K562 (cell line): ENCODE measurements around the gene YTHDF1.

Experiments used
- ATF1 ChIP-seq, 2 experiments: fragments of 450-650 bp in 1 of 2; IDR thresholded peaks; 2 replicates each; pipeline ENCODE4 v1.6.1; 2016; ENCODE audit warnings: missing compliant biosample characterization in 1 of 2, missing genetic modification characterization in 1 of 2
- C11orf30 ChIP-seq: fragments of 450-650 bp; IDR thresholded peaks from 2 replicates; pipeline ENCODE4 v1.6.1; 2016; ENCODE audit warnings: low read depth, mild to moderate bottlenecking
- CEBPB ChIP-seq: fragments of 450-650 bp; IDR thresholded peaks from 2 replicates; pipeline ENCODE4 v1.6.1; 2016; ENCODE audit warnings: missing genetic modification characterization, missing compliant biosample characterization
- ETV5 ChIP-seq: sonication (generic); formaldehyde crosslinking; IDR thresholded peaks from 2 replicates; pipeline ENCODE4 v1.4.0; 2020; ENCODE audit warnings: low read depth, mild to moderate bottlenecking, missing genetic modification reagents
- EZH2 ChIP-seq: IDR thresholded peaks from 2 replicates; pipeline ENCODE4 v1.6.1; 2012; ENCODE audit warnings: low read depth, mild to moderate bottlenecking, inconsistent platforms, low read length, borderline replicate concordance
- HDAC2 ChIP-seq: fragments of 450-650 bp; IDR thresholded peaks from 2 replicates; pipeline ENCODE4 v1.6.1; 2016; ENCODE audit warnings: mild to moderate bottlenecking
- HNRNPH1 ChIP-seq: fragments of 200-400 bp; formaldehyde crosslinking; optimal IDR thresholded peaks from 2 replicates; pipeline ENCODE3; 2017; ENCODE audit warnings: low read depth, mild to moderate bottlenecking, low read length, moderate library complexity
- MAX ChIP-seq: sonication (generic); formaldehyde crosslinking; IDR thresholded peaks from 2 replicates; pipeline ENCODE4 v1.9.0; 2022; ENCODE audit warnings: mild to moderate bottlenecking, missing genetic modification reagents
- MTA2 ChIP-seq: fragments of 450-650 bp; IDR thresholded peaks from 2 replicates; pipeline ENCODE4 v1.6.1; 2016; ENCODE audit warnings: low read depth
- POLR2A ChIP-seq: fragments of 450-650 bp; conservative IDR thresholded peaks from 2 replicates; pipeline ENCODE4 v1.6.1; 2016
- POLR2G ChIP-seq: fragments of 200-400 bp; formaldehyde crosslinking; IDR thresholded peaks from 2 replicates; pipeline ENCODE4 v1.6.1; 2017; ENCODE audit warnings: low read depth, mild to moderate bottlenecking, antibody characterized with exemption, low read length, moderate library complexity
- ZBTB7A ChIP-seq: IDR thresholded peaks from 2 replicates; pipeline ENCODE4 v1.6.1; 2011; ENCODE audit warnings: low read depth, mild to moderate bottlenecking, low read length, moderate library complexity, borderline replicate concordance; ENCODE audit not compliant: control insufficient read depth
- ZNF561 ChIP-seq: fragments of 450-650 bp; formaldehyde crosslinking; conservative IDR thresholded peaks from 2 replicates; pipeline ENCODE4 v1.4.0; 2020; ENCODE audit warnings: mild to moderate bottlenecking, moderate library complexity
- ZNF586 ChIP-seq: fragments of 450-650 bp; formaldehyde crosslinking; conservative IDR thresholded peaks from 2 replicates; pipeline ENCODE4 v1.4.0; 2020; ENCODE audit warnings: mild to moderate bottlenecking, moderate library complexity

DNA sequence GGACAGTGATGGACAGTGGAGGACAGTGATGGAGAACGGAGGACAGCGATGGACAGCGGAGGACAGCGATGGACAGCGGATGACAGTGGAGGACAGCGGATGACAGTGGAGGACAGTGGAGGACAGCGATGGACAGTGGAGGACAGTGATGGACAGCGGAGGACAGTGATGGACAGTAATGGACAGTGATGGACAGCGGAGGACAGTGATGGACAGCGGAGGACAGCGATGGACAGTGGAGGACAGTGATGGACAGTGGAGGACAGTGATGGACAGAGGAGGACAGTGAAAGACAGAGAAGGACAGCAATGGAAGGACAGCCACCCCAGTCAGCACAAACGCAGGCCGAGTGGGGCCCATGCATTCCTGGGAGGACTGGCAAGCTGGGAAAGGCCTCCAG, 41.7 kb upstream of the YTHDF1 start:
- TF ChIP-seq HDAC2 (no peak), ZNF561 (CRISPR knock-in tag) (no peak), MTA2 (no peak), HNRNPH1 (no peak), MAX (CRISPR knock-in tag) (no peak), ATF1 (CRISPR knock-in tag; IDR thresholded peaks at IDR 0.05) (no peak), ATF1 (tag; IDR thresholded peaks at IDR 0.05) (no peak), C11orf30 (no peak), POLR2A (no peak), ZNF586 (CRISPR knock-in tag) (no peak), ETV5 (CRISPR knock-in tag) (no peak), EZH2 (no peak), POLR2G (no peak), CEBPB (tag) (no peak), ZBTB7A (no peak)
